Transverse colon (tissue), 3 donors: ENCODE data around the gene TANGO2.

Experiments used
- CTCF ChIP-seq, 5 experiments: fragments of 200-600 bp in 3 of 5; fragments of 450-650 bp in 2 of 5; sonication (generic) in 3 of 5; IDR thresholded peaks; 1 replicate in 2 of 5; 2 replicates in 3 of 5; pipeline ENCODE4 v1.5.1; 2016 to 2017; ENCODE audit warnings: antibody characterized with exemption in 5 of 5, inconsistent platforms in 3 of 5, mild to moderate bottlenecking in 2 of 5, moderate library complexity in 1 of 5
- POLR2A ChIP-seq: fragments of 450-650 bp; IDR thresholded peaks from one replicate; pipeline ENCODE4 v1.6.1; 2016; ENCODE audit warnings: antibody characterized with exemption, mild to moderate bottlenecking, moderate library complexity

- TF ChIP-seq CTCF (IDR thresholded peaks at IDR 0.05) (no peak), POLR2A (no peak)
These were observed 19.7 kb downstream of the TANGO2 start for GRCh38 chr22:20040327-20041200.
